OCI-M2 (cell line): ENCODE results near the gene TM2D3.
"Not testable (repeated sequence)": the region's sequence is repeated elsewhere in the genome, so short reads cannot be mapped to it uniquely, and the experiment has no call there.

Experiments
- DNase-seq: peaks from one replicate; lab custom pipeline; 2025; ENCODE audit not compliant: unreplicated experiment; lab: John Stamatoyannopoulos, UW

TM2D3 gene

GRCh38 chr15:101657968-101658784 is 6.0 kb upstream of the TM2D3 start:
- DNase-seq, result no peak

GRCh38 chr15:101657171-101657570 is 5.0 kb upstream of the TM2D3 start:
- no peak for DNase-seq

- DNase-seq, result not testable (repeated sequence)
These were observed 2.6 kb upstream of the TM2D3 start for GRCh38 chr15:101654624-101655337.

- no peak for DNase-seq
These were observed 2.0 kb upstream of the TM2D3 start for GRCh38 chr15:101654171-101654570.

DNA sequence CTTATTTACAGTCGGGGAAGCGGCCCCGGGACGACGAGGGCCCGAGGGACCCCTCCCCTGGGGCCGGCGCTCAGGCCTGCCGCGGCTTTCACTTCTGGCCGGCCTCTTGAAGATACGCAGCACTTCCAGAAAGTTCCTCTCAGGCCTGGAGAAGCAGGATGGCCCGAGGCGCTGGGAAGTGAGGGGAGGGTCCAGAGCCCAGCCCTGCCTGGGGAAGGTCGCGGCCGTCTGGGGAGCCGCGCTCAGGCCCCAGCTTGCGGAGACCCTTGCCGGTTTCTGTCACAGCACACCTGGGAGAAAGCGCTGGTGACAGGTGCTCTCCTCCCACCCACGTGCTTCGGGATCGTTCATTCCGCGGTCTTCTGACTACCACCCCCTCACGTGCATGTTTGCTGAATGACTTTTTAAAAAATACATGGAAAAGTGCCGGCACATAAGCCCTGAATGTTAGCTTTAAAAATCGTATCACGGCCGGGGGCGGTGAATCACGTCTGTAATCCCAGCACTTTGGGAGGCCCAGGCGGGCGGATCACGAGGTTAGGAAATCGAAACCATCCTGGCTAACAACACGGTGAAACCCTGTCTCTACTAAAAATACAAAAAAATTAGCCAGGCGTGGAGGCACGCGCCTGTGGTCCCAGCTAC is 727 bp upstream of the TM2D3 start:
- DNase-seq, result no peak

- no peak for DNase-seq
These were observed 555 bp downstream of the TM2D3 start for GRCh38 chr15:101651554-101652097.

- no peak for DNase-seq
These were observed 2.0 kb downstream of the TM2D3 start for GRCh38 chr15:101650145-101650544.

DNA sequence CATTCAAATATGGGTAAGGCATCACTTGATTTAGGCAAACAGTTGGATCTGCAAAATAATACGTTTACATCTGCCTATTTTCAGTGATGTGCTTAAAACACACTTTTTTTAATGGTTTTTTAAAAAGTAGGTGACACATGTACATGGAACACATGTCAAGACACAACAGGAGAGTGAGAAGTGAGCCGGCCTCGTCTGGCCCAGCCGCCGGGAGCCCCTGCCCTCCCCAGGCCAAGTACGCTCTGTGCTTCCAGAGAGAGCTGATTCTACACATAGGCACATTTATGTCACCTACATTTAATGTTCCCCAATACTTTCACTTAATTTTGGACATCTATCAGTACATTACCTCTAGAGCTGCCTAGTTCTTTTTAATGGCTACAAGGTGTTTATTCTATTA is 3.8 kb downstream of the TM2D3 start:
- DNase-seq, result no peak

DNA sequence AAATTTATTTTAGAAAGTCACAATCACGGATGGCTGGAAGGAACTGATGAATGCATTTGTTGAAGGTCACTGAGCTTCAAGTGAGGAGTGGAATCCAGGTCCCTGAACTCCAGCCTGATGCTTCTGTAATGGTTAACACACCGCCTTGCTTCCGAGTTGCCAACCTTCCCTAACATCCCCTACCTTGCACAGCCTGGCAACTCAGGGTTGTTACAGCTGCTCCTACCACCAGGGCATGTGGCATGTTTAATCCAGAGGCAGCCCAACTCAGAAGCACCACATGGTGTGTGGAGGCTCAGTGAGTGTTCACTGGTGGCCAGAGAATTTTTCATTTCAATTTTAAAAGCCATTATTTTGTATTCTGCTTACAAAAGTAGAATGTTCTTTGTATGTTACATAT is 4.9 kb downstream of the TM2D3 start:
- DNase-seq, result no peak

DNA sequence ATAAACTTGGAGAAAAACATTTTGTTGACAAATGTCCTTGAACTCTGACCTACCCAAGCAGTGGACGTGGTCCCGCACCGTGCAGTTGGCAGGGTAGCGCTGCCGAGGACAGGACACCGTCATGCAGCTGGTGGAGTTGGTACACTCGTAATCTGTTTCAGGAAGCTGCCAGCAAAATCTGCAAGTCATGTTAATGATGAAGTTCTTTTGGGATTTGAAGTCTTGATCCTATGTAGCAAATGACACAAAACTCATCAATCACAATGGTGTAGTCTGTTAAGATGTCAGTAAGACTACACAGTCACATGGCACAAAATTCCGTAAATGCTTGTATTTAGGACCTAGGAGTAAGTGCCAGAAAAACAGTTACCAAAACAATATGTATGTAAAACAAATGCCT is 5.5 kb downstream of the TM2D3 start:
- DNase-seq, result no peak

GRCh38 chr15:101642361-101642760 is 9.8 kb downstream of the TM2D3 start:
- DNase-seq, result no peak

DNA sequence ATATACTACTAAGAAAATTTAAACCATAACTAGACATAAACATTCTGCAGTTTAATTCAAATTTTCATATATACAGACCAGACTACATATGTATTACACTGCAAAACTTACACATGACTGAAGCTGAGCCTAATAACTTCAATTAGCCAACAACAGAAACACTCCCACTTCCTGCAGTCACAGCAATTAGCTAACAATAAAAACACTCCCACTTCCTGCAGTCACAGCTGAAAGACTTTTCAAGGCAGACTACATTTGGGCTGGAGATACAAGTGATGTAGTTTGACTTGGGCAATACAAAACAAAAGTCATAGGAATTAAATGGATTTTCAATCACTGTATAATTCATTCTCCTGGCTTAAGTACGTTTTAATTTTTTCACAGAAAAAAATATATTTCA is 10.3 kb downstream of the TM2D3 start:
- DNase-seq, result no peak

DNA sequence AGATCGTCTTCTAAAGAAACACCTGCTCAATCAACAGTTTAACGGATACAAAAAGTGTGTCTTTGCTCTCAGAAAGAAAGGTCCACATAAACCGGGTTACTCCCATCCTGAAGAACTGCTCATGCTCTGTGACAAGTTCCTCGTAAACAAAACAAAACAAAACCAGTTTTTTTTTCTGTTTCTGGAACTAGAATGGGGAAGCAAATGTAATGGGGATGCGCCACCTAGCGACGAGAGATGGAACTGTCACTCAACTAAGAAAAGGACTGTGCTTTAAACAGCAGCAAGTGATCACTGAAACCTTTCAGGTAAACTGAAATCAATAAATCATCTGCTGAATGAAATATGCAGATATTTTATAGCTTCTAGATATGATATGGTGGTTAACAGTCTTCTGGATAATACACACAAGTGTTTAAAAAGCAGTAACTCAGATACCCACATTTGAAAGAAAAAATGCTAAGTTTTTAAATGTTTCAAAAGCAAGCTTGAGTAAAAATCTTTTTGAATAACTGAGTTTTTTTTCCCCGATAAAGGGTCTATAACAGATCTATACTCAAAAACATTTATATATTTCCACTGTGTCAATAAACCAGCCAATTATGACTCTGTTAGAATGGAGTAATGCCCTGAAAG is 10.9 kb downstream of the TM2D3 start:
- DNase-seq, result no peak

DNA sequence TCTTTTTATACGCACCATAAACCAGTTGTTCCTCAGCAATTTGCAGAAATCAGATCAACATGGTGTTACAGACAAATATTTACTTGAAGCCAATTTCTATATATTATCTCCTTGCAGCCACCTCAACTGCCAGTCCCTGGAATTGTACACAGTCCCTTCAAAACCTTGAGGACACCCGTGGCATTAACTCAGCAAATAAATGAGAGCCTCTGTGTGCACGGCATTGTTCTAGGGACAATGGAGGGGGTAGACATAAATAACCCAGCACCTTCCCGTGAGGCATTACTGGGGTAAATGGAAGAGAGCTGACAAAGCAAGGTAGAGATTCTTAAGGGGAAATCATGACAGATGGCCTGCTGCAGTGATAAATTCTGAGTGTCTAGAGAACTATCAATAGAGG is 12.5 kb downstream of the TM2D3 start:
- no peak for DNase-seq

DNA sequence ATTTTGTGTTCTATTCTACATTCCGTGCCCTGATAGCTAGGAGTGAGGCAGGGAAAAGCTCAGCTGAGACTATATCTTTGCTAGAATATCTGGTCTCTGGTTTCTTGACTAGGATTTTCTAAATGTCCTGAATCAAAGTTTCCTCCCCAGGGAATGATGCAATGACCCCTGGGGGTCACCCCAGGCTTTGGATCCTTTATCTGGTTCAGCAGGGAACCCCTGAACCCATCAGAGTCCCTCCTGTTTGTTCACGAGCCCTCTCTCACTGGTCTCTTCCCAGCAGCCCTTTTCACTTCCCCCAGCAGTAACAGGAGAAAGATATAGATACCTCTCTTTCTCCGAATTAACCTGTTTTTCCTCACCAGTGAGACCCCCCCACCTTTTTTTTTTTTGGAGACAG is 14.3 kb downstream of the TM2D3 start:
- DNase-seq, result no peak

DNA sequence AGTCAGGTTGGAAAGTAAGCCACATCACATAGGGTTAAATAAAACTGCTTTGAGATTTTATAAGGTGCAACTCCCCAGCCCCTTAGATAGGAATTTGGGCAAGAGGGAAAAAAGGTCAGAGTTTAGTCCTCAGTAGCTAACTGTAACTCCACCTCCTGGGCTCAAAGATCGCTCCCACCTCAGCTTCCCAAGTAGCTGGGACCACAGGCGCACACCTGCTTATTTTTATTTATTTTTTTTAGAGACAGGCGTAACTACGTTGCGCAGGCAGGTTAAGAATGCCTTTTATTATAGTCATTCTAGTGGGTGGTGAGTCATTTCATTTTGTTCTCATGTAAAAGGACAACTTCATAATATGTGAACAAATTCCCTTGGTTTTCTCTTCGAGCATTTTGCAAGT is 14.7 kb downstream of the TM2D3 start:
- DNase-seq, result no peak

GRCh38 chr15:101637038-101637437 is 15.1 kb downstream of the TM2D3 start:
- DNase-seq, result no peak

- DNase-seq, result no peak
These were observed 16.0 kb downstream of the TM2D3 start for GRCh38 chr15:101635944-101636727.

GRCh38 chr15:101633356-101633755 is 18.8 kb downstream of the TM2D3 start:
- DNase-seq, result no peak

DNA sequence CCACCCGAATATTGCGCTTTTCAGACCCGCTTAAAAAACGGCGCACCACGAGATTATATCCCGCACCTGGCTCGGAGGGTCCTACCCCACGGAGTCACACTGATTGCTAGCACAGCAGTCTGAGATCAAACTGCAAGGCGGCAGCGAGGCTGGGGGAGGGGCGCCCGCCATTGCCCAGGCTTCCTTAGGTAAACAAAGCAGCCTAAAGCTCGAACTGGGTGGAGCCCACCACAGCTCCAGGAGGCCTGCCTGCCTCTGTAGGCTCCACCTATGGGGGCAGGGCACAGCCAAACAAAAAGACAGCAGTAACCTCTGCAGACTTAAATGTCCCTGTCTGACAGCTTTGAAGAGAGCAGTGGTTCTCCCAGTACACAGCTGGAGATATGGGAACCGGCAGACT is 25.5 kb downstream of the TM2D3 start:
- not testable (repeated sequence) for DNase-seq

DNA sequence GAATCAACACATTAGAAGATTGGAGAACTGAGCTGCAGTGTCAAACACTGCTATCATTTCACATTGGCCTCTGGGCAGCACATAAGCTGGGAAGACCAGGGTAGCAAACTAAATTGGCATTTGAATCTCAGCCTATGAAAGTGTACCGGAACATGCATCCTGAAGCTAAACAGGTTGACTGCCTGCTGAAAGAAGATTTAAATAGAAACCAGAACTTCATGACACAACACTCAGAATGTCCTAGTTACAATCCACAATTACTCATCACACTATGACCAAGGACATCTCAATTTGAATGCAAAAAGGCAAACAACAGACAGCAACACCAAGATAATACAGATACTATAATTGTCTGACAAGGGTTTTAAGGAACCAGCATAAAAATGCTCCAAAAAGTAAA is 26.2 kb downstream of the TM2D3 start:
- no peak for DNase-seq
